Ishikawa (cell line): ENCODE data around the gene ARHGAP26.

Source experiments
- CEBPB ChIP-seq: IDR thresholded peaks from 2 replicates; pipeline ENCODE4 v1.6.1; 2012
- CREB1 ChIP-seq: IDR thresholded peaks from 2 replicates; pipeline ENCODE4 v1.6.1; 2012; ENCODE audit warnings: low read depth
- EGR1 ChIP-seq: IDR thresholded peaks from 2 replicates; pipeline ENCODE4 v1.6.1; 2012
- EP300 ChIP-seq: IDR thresholded peaks from 2 replicates; pipeline ENCODE4 v1.6.1; 2012; ENCODE audit warnings: borderline replicate concordance
- FOXM1 ChIP-seq: IDR thresholded peaks from 2 replicates; pipeline ENCODE4 v1.6.1; 2012; ENCODE audit warnings: low read depth, borderline replicate concordance
- NFIC ChIP-seq: IDR thresholded peaks from 2 replicates; pipeline ENCODE4 v1.6.1; 2012
- RAD21 ChIP-seq: IDR thresholded peaks from 2 replicates; pipeline ENCODE4 v1.6.1; 2012; ENCODE audit warnings: low read depth
- REST ChIP-seq: IDR thresholded peaks from 2 replicates; pipeline ENCODE4 v1.6.1; 2012; ENCODE audit warnings: low read depth, mild to moderate bottlenecking
- TAF1 ChIP-seq: IDR thresholded peaks from 2 replicates; pipeline ENCODE4 v1.6.1; 2012; ENCODE audit warnings: low read depth, mild to moderate bottlenecking
- TCF12 ChIP-seq: IDR thresholded peaks from 2 replicates; pipeline ENCODE4 v1.6.1; 2012; ENCODE audit warnings: low read depth
- TEAD4 ChIP-seq: IDR thresholded peaks from 2 replicates; pipeline ENCODE4 v1.6.1; 2012
- YY1 ChIP-seq: IDR thresholded peaks from 2 replicates; pipeline ENCODE4 v1.6.1; 2012; ENCODE audit warnings: low read depth
- ZBTB7A ChIP-seq: IDR thresholded peaks from 2 replicates; pipeline ENCODE4 v1.6.1; 2012; ENCODE audit warnings: low read depth
- TF ChIP-seq, protein P1 (sequence below): IDR thresholded peaks from 2 replicates; pipeline ENCODE4 v1.6.1; 2012
- TF ChIP-seq, protein P2 (sequence below): IDR thresholded peaks from 2 replicates; pipeline ENCODE4 v1.6.1; 2012

The ARHGAP26 gene

GRCh38 chr5:143247134-143247815 is 477.1 kb downstream of the ARHGAP26 start:
- no peak for TF ChIP-seq TAF1
- no peak for TF ChIP-seq EP300
- TF ChIP-seq, protein P1, sequence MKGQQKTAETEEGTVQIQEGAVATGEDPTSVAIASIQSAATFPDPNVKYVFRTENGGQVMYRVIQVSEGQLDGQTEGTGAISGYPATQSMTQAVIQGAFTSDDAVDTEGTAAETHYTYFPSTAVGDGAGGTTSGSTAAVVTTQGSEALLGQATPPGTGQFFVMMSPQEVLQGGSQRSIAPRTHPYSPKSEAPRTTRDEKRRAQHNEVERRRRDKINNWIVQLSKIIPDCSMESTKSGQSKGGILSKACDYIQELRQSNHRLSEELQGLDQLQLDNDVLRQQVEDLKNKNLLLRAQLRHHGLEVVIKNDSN: no peak
- TF ChIP-seq YY1: no peak
- TF ChIP-seq ZBTB7A: no peak
- TF ChIP-seq, protein P2, sequence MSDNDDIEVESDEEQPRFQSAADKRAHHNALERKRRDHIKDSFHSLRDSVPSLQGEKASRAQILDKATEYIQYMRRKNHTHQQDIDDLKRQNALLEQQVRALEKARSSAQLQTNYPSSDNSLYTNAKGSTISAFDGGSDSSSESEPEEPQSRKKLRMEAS: no peak
- no peak for TF ChIP-seq EGR1
- no peak for TF ChIP-seq CREB1
- TF ChIP-seq TCF12: no peak
- TF ChIP-seq TEAD4: no peak

- TF ChIP-seq YY1: no peak
- TF ChIP-seq, protein P2: no peak
- TF ChIP-seq EGR1: no peak
Measured at GRCh38 chr5:143248391-143248790, 478.2 kb downstream of the ARHGAP26 start.

DNA sequence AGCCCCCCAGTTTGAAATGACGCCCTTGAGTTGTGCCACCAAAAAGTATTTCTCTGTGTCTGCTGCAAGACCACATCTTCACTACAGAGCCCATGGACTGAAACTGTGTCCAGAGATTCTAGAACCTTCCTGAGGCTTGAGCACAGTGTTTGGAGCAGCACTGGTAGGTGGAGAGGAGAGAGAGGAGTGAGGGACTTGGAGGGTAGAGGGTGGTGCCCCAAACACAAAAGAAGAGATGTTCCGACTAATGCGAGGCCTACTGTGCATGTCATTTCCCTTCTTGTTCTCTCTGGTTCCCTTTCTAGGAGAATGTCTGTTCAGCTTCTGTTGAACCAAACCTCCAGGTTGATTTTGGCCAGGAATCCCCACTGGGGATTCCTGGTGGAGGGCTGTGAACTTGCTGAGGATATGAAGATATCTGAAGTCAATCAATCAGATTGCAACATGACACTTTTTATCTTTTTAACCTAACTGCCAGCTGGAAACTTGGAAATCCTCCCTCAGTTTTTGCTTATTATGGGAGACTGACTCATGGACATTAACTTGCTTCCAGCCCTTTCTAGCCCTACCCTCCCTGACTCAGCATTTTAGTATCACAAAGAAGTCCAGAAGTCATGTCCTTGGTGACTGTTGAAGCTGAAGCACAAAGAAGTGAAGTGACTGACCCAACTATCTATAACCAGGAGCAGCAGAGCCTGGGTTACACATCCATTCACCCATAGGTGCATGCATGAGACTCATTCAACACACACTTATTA is 478.8 kb downstream of the ARHGAP26 start:
- no peak for TF ChIP-seq EGR1
- TF ChIP-seq NFIC: no peak
- TF ChIP-seq CREB1: no peak
- TF ChIP-seq, protein P1: no peak
- no peak for TF ChIP-seq YY1
- no peak for TF ChIP-seq ZBTB7A
- no peak for TF ChIP-seq TAF1
- no peak for TF ChIP-seq REST
- TF ChIP-seq CEBPB: no peak

- TF ChIP-seq NFIC (no peak), TAF1 (no peak), EP300 (no peak), REST (no peak), CREB1 (no peak)
- TF ChIP-seq, protein P2: no peak
- TF ChIP-seq, protein P1: no peak
Measured at GRCh38 chr5:143249851-143250250, 479.7 kb downstream of the ARHGAP26 start.

DNA sequence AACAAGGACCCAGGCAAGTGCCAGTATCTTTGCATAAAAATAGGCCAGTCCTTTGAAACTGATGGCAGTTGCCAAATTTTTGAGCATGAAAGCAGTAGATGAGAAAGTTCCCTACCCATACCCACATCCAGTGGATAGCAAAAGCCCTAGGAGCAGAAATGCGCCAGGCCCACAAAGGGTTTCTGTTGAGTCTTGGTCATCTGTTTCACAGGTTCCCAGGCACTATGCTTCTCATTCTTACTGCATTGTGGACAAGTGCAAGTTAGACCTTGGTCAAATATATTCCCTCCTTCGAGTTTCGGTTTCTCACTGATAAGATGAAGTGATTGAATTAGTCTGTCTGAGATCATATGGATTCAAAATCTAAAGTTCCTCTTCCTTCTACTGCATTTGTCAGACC is 481.0 kb downstream of the ARHGAP26 start:
- TF ChIP-seq CEBPB: no peak
- TF ChIP-seq, protein P1: no peak
- no peak for TF ChIP-seq RAD21
- TF ChIP-seq, protein P2: no peak
- no peak for TF ChIP-seq FOXM1
- no peak for TF ChIP-seq ZBTB7A
- TF ChIP-seq TEAD4: no peak
- no peak for TF ChIP-seq EGR1
- TF ChIP-seq NFIC: no peak
- TF ChIP-seq YY1: no peak
- no peak for TF ChIP-seq TAF1
- TF ChIP-seq CREB1: no peak
- TF ChIP-seq EP300: no peak
- no peak for TF ChIP-seq TCF12
- no peak for TF ChIP-seq REST
